Breast epithelium (tissue), 3 donors: ENCODE data around the gene SKAP1.

Experiments
- POLR2AphosphoS5 ChIP-seq, 3 donors: sonication (generic); formaldehyde crosslinking; IDR thresholded peaks; one replicate each; pipeline ENCODE4 v1.6.1; 2017; ENCODE audit warnings: antibody characterized with exemption in 3 of 3
- TF ChIP-seq, protein P1 (sequence below), 3 donors: fragments of 450-650 bp; IDR thresholded peaks; one replicate each; pipeline ENCODE4 v1.5.1; 2016 to 2017; ENCODE audit warnings: antibody characterized with exemption in 3 of 3, mild to moderate bottlenecking in 3 of 3, moderate library complexity in 3 of 3

- TF ChIP-seq, protein P1, sequence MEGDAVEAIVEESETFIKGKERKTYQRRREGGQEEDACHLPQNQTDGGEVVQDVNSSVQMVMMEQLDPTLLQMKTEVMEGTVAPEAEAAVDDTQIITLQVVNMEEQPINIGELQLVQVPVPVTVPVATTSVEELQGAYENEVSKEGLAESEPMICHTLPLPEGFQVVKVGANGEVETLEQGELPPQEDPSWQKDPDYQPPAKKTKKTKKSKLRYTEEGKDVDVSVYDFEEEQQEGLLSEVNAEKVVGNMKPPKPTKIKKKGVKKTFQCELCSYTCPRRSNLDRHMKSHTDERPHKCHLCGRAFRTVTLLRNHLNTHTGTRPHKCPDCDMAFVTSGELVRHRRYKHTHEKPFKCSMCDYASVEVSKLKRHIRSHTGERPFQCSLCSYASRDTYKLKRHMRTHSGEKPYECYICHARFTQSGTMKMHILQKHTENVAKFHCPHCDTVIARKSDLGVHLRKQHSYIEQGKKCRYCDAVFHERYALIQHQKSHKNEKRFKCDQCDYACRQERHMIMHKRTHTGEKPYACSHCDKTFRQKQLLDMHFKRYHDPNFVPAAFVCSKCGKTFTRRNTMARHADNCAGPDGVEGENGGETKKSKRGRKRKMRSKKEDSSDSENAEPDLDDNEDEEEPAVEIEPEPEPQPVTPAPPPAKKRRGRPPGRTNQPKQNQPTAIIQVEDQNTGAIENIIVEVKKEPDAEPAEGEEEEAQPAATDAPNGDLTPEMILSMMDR (IDR thresholded peaks at IDR 0.05) = no peak
- no peak for TF ChIP-seq POLR2AphosphoS5 (IDR thresholded peaks at IDR 0.05)
Observed at GRCh38 chr17:48223945-48224344, 206.1 kb downstream of the SKAP1 start.
